NB4 (cell line): ENCODE measurements around the gene HSPA12A.
"Not testable (repeated sequence)": the region's sequence is repeated elsewhere in the genome, so short reads cannot be mapped to it uniquely, and the experiment has no call there.

Source experiments
- DNase-seq: peaks from one replicate; pipeline ENCODE4 v3.0.0; 2010; ENCODE audit warnings: low read depth
- H3K4me3 ChIP-seq: one replicate; pipeline ENCODE4 v1.5.1; 2011; ENCODE audit warnings: mild to moderate bottlenecking, low read depth, low read length, moderate library complexity
- CTCF ChIP-seq: IDR thresholded peaks from one replicate; pipeline ENCODE4 v1.5.1; 2012; ENCODE audit warnings: low read depth, low read length
- MAX ChIP-seq: IDR thresholded peaks from 2 replicates; pipeline ENCODE4 v1.6.1; 2011; ENCODE audit warnings: low read depth, low read length
- MYC ChIP-seq: IDR thresholded peaks from 2 replicates; pipeline ENCODE4 v1.6.1; 2011; ENCODE audit warnings: low read depth, low read length
- POLR2A ChIP-seq: IDR thresholded peaks from 2 replicates; pipeline ENCODE4 v1.6.1; 2011; ENCODE audit warnings: mild to moderate bottlenecking; ENCODE audit not compliant: insufficient read length; ENCODE audit errors: extremely low read depth

HSPA12A gene

GRCh38 chr10:116712519-116712918, 29.8 kb downstream of the HSPA12A start:
- DNase-seq: no peak
- TF ChIP-seq POLR2A: no peak
- TF ChIP-seq MAX: no peak
- no peak for TF ChIP-seq MYC
- TF ChIP-seq CTCF: no peak
- H3K4me3 ChIP-seq: no peak overlapping the region

GRCh38 chr10:116711803-116712202, 30.6 kb downstream of the HSPA12A start:
- not testable (repeated sequence) for H3K4me3 ChIP-seq, DNase-seq

GRCh38 chr10:116710076-116710475, 32.3 kb downstream of the HSPA12A start:
- no peak for DNase-seq
- TF ChIP-seq MAX (no peak), CTCF (no peak), POLR2A (no peak), MYC (no peak)
- no peak overlapping the region for H3K4me3 ChIP-seq

- TF ChIP-seq CTCF: no peak
- no peak for TF ChIP-seq MAX
- TF ChIP-seq MYC: no peak
- TF ChIP-seq POLR2A: no peak
- DNase-seq: no peak
These were observed 33.5 kb downstream of the HSPA12A start for GRCh38 chr10:116708877-116709276.

GRCh38 chr10:116708391-116708821, 34.0 kb downstream of the HSPA12A start:
- no peak overlapping the region for H3K4me3 ChIP-seq
- DNase-seq: no peak
- TF ChIP-seq MYC (no peak), MAX (no peak), CTCF (no peak), POLR2A (no peak)

More at GRCh38 chr10:116708877-116709276, 33.5 kb downstream of the HSPA12A start:
- no peak overlapping the region for H3K4me3 ChIP-seq

GRCh38 chr10:116707981-116708380, 34.4 kb downstream of the HSPA12A start:
- no peak for DNase-seq
- H3K4me3 ChIP-seq: no peak overlapping the region
- no peak for TF ChIP-seq MAX
- no peak for TF ChIP-seq POLR2A
- TF ChIP-seq MYC: no peak
- no peak for TF ChIP-seq CTCF
